Measurements from ENCODE around the gene LENG9. TPM values are rescaled to one million over a fixed set of nuclear protein-coding genes. Genes with fewer than 3 reads are reported as not detected.
"Not testable (repeated sequence)": the region's sequence is repeated elsewhere in the genome, so short reads cannot be mapped to it uniquely, and the experiment has no call there.

LENG9 gene
- total and polyA plus RNA-seq, 5 donors from 2014 or later = 0.21 to 3.9 (median 0.53) TPM; not detected in 1

- H3K27ac Mint-ChIP-seq; H3K27me3 ChIP-seq (ENCODE audit: control insufficient read depth, insufficient read depth, low read length): not testable (repeated sequence)
Observed at GRCh38 chr19:54466110-54466480, 2.5 kb upstream of the LENG9 start.

GRCh38 chr19:54465426-54466109 lies 2.0 kb upstream of the LENG9 start:
- peak overlapping the region in 1 of 3 donors; percentile 35 for H3K27ac Mint-ChIP-seq
- peaks cover 48% of the 10 kb centered on the region for H3K27me3 Mint-ChIP-seq
- no peak for ATAC-seq (ENCODE audit: low read depth in 2 of 2)

More at GRCh38 chr19:54466110-54466480, 2.5 kb upstream of the LENG9 start:
- not testable (repeated sequence) for ATAC-seq (ENCODE audit: low read depth in 2 of 2); H3K27ac ChIP-seq (ENCODE audit: insufficient read depth, low read length, poor library complexity, severe bottlenecking); H3K36me3 Mint-ChIP-seq; DNase-seq; H3K9me3 ChIP-seq (ENCODE audit: control insufficient read depth in 2 of 2, low read length in 2 of 2); H3K36me3 ChIP-seq (ENCODE audit: control insufficient read depth, insufficient read depth, low read length); H3K9me3 Mint-ChIP-seq; H3K4me3 ChIP-seq (ENCODE audit: low read depth, low read length)
- Mint-ChIP-seq H3K4me3 (peak overlapping the region; percentile 71 to 92 (median 75)), H3K27me3 (peaks cover 51% of the 10 kb centered on the region), H3K4me1 (peaks cover 0 to 41% (median 16%) of the 10 kb centered on the region in 4 donors)
- peaks cover 36% of the 10 kb centered on the region for H3K4me1 ChIP-seq (ENCODE audit: control insufficient read depth, insufficient read depth, low read length, poor library complexity, severe bottlenecking)

GRCh38 chr19:54464630-54465425 lies 1.2 kb upstream of the LENG9 start:
- H3K9me3 ChIP-seq (ENCODE audit: control insufficient read depth in 2 of 2, low read length in 2 of 2) = no peaks in the 10 kb centered on the region
- ATAC-seq (ENCODE audit: low read depth in 2 of 2) (peak; percentile 13 to 32), DNase-seq (peak; percentile 61 to 88 (median 65))
- peaks cover 12% of the 10 kb centered on the region for H3K36me3 ChIP-seq (ENCODE audit: control insufficient read depth, insufficient read depth, low read length)
- peaks cover 32% of the 10 kb centered on the region for H3K4me1 ChIP-seq (ENCODE audit: control insufficient read depth, insufficient read depth, low read length, poor library complexity, severe bottlenecking)
- peak overlapping the region; percentile 62 for H3K4me3 ChIP-seq (ENCODE audit: low read depth, low read length)
- H3K36me3 Mint-ChIP-seq = peaks cover 2% of the 10 kb centered on the region
- H3K9me3 Mint-ChIP-seq = no peaks in the 10 kb centered on the region
- peaks cover 5% of the 10 kb centered on the region for H3K27me3 ChIP-seq (ENCODE audit: control insufficient read depth, insufficient read depth, low read length)
- H3K27ac Mint-ChIP-seq = peak overlapping the region in 2 of 3 donors; percentile 93
- peak overlapping the region; percentile 85 for H3K27ac ChIP-seq (ENCODE audit: insufficient read depth, low read length, poor library complexity, severe bottlenecking)
- H3K27me3 Mint-ChIP-seq = peaks cover 40% of the 10 kb centered on the region
- H3K4me1 Mint-ChIP-seq = peaks cover 0 to 32% (median 11%) of the 10 kb centered on the region in 4 donors
- peak overlapping the region; percentile 89 to 98 (median 93) for H3K4me3 Mint-ChIP-seq

More at GRCh38 chr19:54465426-54466109, 2.0 kb upstream of the LENG9 start:
- H3K27ac ChIP-seq (ENCODE audit: insufficient read depth, low read length, poor library complexity, severe bottlenecking) = no peak overlapping the region
- peaks cover 7% of the 10 kb centered on the region for H3K27me3 ChIP-seq (ENCODE audit: control insufficient read depth, insufficient read depth, low read length)
- no peak overlapping the region for H3K4me3 ChIP-seq (ENCODE audit: low read depth, low read length)
- no peaks in the 10 kb centered on the region for H3K9me3 ChIP-seq (ENCODE audit: control insufficient read depth in 2 of 2, low read length in 2 of 2)
- H3K36me3 Mint-ChIP-seq = no peaks in the 10 kb centered on the region
- no peak for DNase-seq
- peaks cover 9% of the 10 kb centered on the region for H3K36me3 ChIP-seq (ENCODE audit: control insufficient read depth, insufficient read depth, low read length)
- H3K4me3 Mint-ChIP-seq = peak overlapping the region; percentile 71 to 92 (median 75)
- H3K4me1 ChIP-seq (ENCODE audit: control insufficient read depth, insufficient read depth, low read length, poor library complexity, severe bottlenecking) = peaks cover 32% of the 10 kb centered on the region
- no peaks in the 10 kb centered on the region for H3K9me3 Mint-ChIP-seq
- H3K4me1 Mint-ChIP-seq = peaks cover 0 to 37% (median 14%) of the 10 kb centered on the region in 4 donors

GRCh38 chr19:54464044-54464629 lies 559 bp upstream of the LENG9 start:
- H3K9me3 ChIP-seq (ENCODE audit: control insufficient read depth in 2 of 2, low read length in 2 of 2) = no peaks in the 10 kb centered on the region
- ATAC-seq (ENCODE audit: low read depth in 2 of 2) (peak; percentile 56), DNase-seq (peak; percentile 84 to 94 (median 88))
- H3K27ac ChIP-seq (ENCODE audit: insufficient read depth, low read length, poor library complexity, severe bottlenecking) = peak overlapping the region; percentile 85
- H3K36me3 Mint-ChIP-seq = peaks cover 7% of the 10 kb centered on the region
- peaks cover 19% of the 10 kb centered on the region for H3K36me3 ChIP-seq (ENCODE audit: control insufficient read depth, insufficient read depth, low read length)
- peak overlapping the region; percentile 62 for H3K4me3 ChIP-seq (ENCODE audit: low read depth, low read length)
- peak overlapping the region; percentile 89 to 98 (median 93) for H3K4me3 Mint-ChIP-seq
- H3K27me3 ChIP-seq (ENCODE audit: control insufficient read depth, insufficient read depth, low read length) = no peaks in the 10 kb centered on the region
- H3K27me3 Mint-ChIP-seq = peaks cover 34% of the 10 kb centered on the region
- H3K4me1 Mint-ChIP-seq = peaks cover 0 to 35% (median 15%) of the 10 kb centered on the region in 4 donors
- H3K27ac Mint-ChIP-seq = peak overlapping the region in 2 of 3 donors; percentile 93
- peaks cover 32% of the 10 kb centered on the region for H3K4me1 ChIP-seq (ENCODE audit: control insufficient read depth, insufficient read depth, low read length, poor library complexity, severe bottlenecking)
- no peaks in the 10 kb centered on the region for H3K9me3 Mint-ChIP-seq

- Mint-ChIP-seq H3K4me3 (peak overlapping the region; percentile 69 to 98 (median 85)), H3K27ac (peak overlapping the region; percentile 59 to 97 (median 93)), H3K27me3 (peaks cover 22% of the 10 kb centered on the region), H3K4me1 (peaks cover 0 to 46% (median 23%) of the 10 kb centered on the region in 4 donors), H3K36me3 (peaks cover 19% of the 10 kb centered on the region), H3K9me3 (no peaks in the 10 kb centered on the region)
- Histone ChIP-seq H3K27me3 (ENCODE audit: control insufficient read depth, insufficient read depth, low read length) (no peaks in the 10 kb centered on the region), H3K36me3 (ENCODE audit: control insufficient read depth, insufficient read depth, low read length) (peaks cover 31% of the 10 kb centered on the region), H3K27ac (ENCODE audit: insufficient read depth, low read length, poor library complexity, severe bottlenecking) (peak overlapping the region; percentile 85), H3K4me3 (ENCODE audit: low read depth, low read length) (no peak overlapping the region), H3K4me1 (ENCODE audit: control insufficient read depth, insufficient read depth, low read length, poor library complexity, severe bottlenecking) (peaks cover 32% of the 10 kb centered on the region), H3K9me3 (ENCODE audit: control insufficient read depth in 2 of 2, low read length in 2 of 2) (no peaks in the 10 kb centered on the region)
- ATAC-seq (ENCODE audit: low read depth in 2 of 2) (peak; percentile 39 to 54), DNase-seq (peak; percentile 50 to 83 (median 72))
Observed at GRCh38 chr19:54462655-54463530, 685 bp downstream of the LENG9 start.

- Histone ChIP-seq H3K9me3 (ENCODE audit: control insufficient read depth in 2 of 2, low read length in 2 of 2) (no peaks in the 10 kb centered on the region), H3K27ac (ENCODE audit: insufficient read depth, low read length, poor library complexity, severe bottlenecking) (peak overlapping the region; percentile 85), H3K4me3 (ENCODE audit: low read depth, low read length) (no peak overlapping the region), H3K36me3 (ENCODE audit: control insufficient read depth, insufficient read depth, low read length) (peaks cover 38% of the 10 kb centered on the region), H3K27me3 (ENCODE audit: control insufficient read depth, insufficient read depth, low read length) (no peaks in the 10 kb centered on the region), H3K4me1 (ENCODE audit: control insufficient read depth, insufficient read depth, low read length, poor library complexity, severe bottlenecking) (peaks cover 32% of the 10 kb centered on the region)
- Mint-ChIP-seq H3K36me3 (peaks cover 21% of the 10 kb centered on the region), H3K27me3 (peaks cover 17% of the 10 kb centered on the region), H3K9me3 (no peaks in the 10 kb centered on the region), H3K4me1 (peaks cover 0 to 46% (median 23%) of the 10 kb centered on the region in 4 donors), H3K27ac (peak overlapping the region in 1 of 3 donors; percentile 73), H3K4me3 (peak overlapping the region; percentile 41 to 79 (median 72))
- DNase-seq (no peak), ATAC-seq (ENCODE audit: low read depth in 2 of 2) (no peak)
Observed at GRCh38 chr19:54462047-54462654, 1.4 kb downstream of the LENG9 start.

Measured in CD4-positive, CD25-positive, alpha-beta regulatory T cell (primary cell).